NOMO-1 treated with dmso at 0.1 percent for 144 hours (cell line): Measurements from ENCODE around the gene SLC66A2.
A peak's percentile ranks its signal among the peaks of the same experiment; 100 is the strongest.

Experiments
- DNase-seq: peaks from one replicate; lab custom pipeline; 2025; ENCODE audit not compliant: unreplicated experiment; lab: John Stamatoyannopoulos, UW

Gene SLC66A2

GRCh38 chr18:79952456-79952995 lies 1.1 kb upstream of the SLC66A2 start:
- no peak for DNase-seq

- no peak for DNase-seq
Measured at GRCh38 chr18:79950515-79951341, 725 bp downstream of the SLC66A2 start.

- peak; percentile 90 for DNase-seq
Measured at GRCh38 chr18:79949697-79950487, 1.6 kb downstream of the SLC66A2 start.

- no peak for DNase-seq
Measured at GRCh38 chr18:79948719-79949411, 2.6 kb downstream of the SLC66A2 start.

- no peak for DNase-seq
Measured at GRCh38 chr18:79947881-79948610, 3.4 kb downstream of the SLC66A2 start.

- DNase-seq, result no peak
Measured at GRCh38 chr18:79947054-79947755, 4.2 kb downstream of the SLC66A2 start.

GRCh38 chr18:79945118-79946042 lies 6.1 kb downstream of the SLC66A2 start:
- DNase-seq, result no peak

- no peak for DNase-seq
Measured at GRCh38 chr18:79944746-79945117, 6.7 kb downstream of the SLC66A2 start.

- DNase-seq, result no peak
Measured at GRCh38 chr18:79944126-79944731, 7.2 kb downstream of the SLC66A2 start.

GRCh38 chr18:79943608-79944125 lies 7.8 kb downstream of the SLC66A2 start:
- DNase-seq, result no peak

- no peak for DNase-seq
Measured at GRCh38 chr18:79942786-79943607, 8.5 kb downstream of the SLC66A2 start.

- DNase-seq, result no peak
Measured at GRCh38 chr18:79942211-79942610, 9.2 kb downstream of the SLC66A2 start.

- no peak for DNase-seq
Measured at GRCh38 chr18:79941473-79942119, 9.9 kb downstream of the SLC66A2 start.

GRCh38 chr18:79940814-79941472 lies 10.5 kb downstream of the SLC66A2 start:
- no peak for DNase-seq

- no peak for DNase-seq
Measured at GRCh38 chr18:79940126-79940813, 11.2 kb downstream of the SLC66A2 start.

GRCh38 chr18:79939096-79939495 lies 12.4 kb downstream of the SLC66A2 start:
- DNase-seq, result no peak
